ENCODE measurements around the gene SATL1.
"Not testable (repeated sequence)": the region's sequence is repeated elsewhere in the genome, so short reads cannot be mapped to it uniquely, and the experiment has no call there.

SATL1 gene, protein sequence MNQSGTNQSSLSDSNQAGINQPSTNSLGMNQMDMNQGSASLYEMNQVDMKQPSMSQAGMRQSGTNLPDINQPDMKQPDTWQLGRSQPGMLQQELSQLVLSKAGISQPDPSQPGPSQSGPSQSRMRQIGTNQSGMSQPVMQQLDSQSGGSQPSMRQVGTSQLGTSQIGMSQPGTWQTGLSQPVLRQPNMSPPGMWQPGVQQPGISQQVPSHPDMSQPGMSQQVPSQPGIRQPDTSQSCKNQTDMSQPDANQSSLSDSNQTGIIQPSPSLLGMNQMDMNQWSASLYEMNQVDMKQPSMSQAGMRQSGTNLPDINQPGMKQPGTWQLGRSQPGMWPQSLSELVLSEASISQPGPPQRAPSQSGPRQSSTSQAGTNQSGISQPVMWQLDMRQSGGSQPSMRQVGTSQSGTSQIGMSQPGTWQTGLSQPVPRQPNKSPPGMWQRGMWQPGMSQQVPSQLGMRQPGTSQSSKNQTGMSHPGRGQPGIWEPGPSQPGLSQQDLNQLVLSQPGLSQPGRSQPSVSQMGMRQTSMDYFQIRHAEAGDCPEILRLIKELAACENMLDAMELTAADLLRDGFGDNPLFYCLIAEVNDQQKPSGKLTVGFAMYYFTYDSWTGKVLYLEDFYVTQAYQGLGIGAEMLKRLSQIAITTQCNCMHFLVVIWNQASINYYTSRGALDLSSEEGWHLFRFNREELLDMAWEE

DNA sequence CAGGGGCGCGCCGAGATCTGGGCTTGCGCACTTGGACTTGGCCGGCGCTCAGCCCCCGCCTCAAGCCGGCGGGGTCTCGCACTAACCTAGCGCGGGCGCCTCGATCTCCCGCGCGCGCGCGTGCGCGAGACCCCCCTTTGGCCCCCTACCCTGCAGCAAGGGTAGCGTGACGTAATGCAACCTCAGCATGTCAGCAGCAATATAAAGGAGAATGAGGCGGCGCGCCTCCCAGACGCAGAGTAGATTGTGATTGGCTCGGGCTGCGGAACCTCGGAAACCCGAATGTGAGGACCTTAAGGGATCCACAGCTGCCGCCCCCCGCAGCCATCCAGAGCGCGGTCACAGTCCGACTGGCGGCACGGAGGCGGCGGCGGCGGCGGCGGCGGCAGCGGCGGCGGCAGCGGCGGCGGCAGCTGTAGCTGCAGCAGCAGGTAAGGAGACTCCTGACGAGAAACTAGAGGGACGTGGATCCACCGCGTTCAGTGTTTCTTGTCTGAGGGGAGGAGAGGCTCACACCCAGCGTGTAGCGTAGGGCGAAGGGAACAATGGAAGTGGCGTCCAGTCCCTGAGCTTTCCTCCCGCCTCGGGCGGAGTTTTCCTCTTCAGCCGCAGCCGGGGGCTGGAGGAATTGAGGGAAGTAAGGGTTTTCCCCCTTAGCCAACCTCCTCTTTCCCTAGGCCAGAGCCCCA is at the start of gene SATL1, which contains the start of gene ZNF711:
TSS of gene SATL1 (minus strand) at position 19 of the 689 bp plus-strand sequence. CDS start 134,811 bp downstream, outside the sequence.
TSS of gene ZNF711 (plus strand) at position 231 of the 689 bp plus-strand sequence. CDS start 3,582 bp downstream, outside the sequence.
- DNase-seq = peak; percentile 67

DNA sequence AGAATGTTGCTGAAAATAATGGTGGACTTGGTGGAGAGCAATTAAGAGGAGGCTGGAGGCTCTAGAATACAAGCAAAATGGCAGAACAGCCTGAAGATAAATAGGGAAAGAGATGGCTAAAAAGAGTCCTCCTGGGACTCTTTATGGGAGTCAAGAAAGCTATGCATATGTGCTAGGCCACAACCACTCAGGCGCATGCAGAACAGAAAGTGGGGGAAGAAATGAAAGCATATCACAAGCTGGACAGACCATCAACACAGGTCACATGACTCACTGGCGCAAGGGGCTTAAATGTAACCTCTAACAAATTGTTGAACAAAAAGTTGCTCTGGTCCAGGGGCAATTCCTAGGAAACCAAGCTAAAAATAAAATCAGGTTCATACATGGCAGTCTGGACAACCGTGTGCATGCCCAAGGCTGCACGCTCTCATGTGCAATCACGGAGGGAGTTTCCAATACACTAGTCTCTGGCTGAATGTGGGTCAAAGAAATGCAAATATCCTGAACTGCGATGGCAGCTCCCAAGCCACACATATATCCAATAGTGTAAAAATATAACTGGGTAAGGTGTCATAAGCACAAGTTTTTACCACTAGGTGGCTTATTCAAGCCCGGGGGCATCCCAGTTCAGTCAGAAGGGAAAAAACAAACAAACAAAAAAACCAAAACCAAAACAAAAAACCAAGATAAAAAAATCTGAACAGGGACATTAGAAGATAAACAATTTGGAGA is 45.6 kb upstream of the SATL1 start:
- no peak for DNase-seq

DNA sequence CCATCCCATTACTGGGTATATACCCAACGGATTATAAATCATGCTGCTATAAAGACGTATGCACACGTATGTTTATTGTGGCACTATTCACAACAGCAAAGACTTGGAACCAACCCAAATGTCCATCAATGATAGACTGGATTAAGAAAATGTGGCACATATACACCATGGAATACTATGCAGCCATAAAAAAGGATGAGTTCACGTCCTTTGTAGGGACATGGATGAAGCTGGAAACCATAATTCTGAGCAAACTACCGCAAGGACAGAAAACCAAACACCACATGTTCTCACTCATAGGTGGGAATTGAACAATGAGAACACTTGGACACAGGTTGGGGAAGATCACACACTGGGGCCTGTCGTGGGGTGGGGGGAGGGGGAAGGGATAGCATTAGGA is 41.7 kb upstream of the SATL1 start:
- not testable (repeated sequence) for DNase-seq

DNA sequence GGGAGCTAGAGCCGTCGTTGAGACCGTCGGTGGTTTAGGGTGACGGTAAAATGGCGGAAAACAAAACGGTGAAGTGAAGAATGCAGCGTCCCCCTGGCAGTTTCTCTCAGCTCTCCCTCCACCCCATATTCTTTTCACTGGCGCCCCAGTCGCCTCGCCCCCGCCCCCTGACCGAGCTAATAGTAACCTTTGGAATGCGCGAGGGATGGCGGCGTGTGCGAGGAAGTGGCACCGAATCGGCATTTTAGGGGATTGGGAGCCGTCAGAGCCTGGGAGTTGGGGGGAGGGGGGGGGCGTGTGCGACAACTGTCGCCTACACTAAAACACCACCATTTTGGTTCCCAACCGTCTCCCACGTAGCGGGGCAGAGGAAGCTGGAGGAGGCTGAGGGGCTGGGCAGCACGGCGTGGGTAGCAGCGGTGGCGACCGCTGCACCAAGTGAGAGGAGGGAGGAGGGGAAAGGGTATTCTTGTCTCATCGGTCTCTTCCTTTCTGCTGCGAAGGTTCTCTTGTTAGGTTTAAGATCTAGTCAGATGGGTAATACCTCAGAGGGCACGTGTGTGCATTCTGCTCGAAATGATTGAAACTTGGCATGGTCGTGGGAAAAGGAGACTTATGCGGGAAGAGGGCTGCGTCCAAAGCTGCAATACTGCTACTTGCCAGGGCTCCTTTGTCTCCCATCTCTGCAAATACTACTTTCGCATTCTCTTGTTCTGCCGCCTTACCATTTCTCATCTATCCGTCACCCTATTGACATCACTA is 1.1 kb upstream of the SATL1 start:
- peak; percentile 10 for DNase-seq

DNA sequence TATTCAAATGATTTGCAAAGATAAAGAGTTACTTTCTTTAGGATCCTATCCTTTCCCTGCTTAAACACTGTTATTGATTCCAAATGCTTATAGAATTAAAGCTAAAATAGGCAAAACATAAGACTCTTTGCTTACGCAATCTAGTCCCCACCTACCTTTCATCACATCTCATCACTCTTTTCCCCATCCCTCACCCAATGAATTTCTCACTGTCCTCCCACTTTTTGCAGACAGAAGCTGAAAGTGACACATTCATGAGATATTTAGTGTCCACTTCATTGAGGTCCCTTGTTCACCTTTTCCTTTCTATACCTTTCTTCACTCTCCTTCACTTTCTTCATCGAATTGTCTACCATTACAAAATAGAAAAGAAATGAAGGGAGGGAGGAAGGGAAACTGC is 424 bp downstream of the SATL1 start:
- peak; percentile 2 for DNase-seq

DNA sequence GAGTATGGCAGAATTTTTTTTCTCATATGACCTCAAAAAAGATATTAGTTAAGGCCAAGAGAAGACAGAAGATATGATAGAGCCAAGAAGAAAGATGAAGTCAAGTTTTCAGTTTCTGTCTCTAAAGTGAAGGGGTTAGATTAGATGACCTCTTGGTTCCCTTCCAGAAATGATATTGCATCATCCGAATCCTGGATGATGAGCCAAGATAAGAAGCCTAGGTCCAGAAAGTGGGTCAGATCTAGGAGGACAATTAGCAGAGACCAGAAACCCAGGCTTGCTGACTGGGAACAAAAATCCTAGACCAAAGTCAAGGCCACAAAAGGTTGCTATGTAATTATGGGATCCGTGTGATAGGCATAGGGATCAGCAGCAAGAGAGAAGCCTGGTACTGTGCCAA is 20.2 kb downstream of the SATL1 start:
- no peak for DNase-seq

DNA sequence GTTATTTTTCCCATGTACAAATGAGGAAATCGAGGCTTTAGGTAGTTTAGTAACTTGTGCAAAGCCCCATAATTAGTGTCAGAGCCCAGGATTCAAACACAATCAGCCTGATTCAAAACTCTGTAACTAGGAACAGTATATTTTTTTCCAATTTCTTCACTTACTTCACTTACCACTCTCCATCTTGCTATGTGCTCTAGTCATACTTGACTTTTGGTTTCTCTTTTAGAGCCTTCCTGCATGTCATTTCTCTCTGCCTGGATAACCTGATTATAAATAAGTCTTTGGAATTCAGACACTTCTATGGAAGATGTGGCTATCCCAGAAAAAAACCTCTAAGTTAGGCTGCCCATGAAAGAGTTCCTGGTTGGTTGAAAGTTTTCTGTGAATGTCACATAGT is 22.2 kb downstream of the SATL1 start:
- no peak for DNase-seq

DNA sequence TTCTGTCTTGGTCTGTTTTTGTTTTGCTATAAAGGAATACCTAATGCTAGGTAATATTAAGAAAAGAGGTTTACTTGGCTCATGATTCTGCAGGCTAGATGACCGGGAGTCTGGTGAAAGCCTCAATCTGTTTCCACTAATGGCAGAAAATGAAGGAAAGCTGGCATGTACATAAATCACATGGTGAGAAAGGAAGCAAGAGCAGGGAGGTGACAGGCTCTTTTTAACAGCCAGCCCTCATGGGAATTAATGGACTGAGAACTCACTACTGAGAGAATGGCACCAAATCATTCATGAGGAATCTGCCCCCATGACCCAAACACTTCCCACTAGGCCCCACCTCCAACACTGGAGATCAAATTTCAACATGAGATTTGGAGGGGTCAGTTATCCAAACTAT is 27.6 kb downstream of the SATL1 start:
- no peak for DNase-seq

DNA sequence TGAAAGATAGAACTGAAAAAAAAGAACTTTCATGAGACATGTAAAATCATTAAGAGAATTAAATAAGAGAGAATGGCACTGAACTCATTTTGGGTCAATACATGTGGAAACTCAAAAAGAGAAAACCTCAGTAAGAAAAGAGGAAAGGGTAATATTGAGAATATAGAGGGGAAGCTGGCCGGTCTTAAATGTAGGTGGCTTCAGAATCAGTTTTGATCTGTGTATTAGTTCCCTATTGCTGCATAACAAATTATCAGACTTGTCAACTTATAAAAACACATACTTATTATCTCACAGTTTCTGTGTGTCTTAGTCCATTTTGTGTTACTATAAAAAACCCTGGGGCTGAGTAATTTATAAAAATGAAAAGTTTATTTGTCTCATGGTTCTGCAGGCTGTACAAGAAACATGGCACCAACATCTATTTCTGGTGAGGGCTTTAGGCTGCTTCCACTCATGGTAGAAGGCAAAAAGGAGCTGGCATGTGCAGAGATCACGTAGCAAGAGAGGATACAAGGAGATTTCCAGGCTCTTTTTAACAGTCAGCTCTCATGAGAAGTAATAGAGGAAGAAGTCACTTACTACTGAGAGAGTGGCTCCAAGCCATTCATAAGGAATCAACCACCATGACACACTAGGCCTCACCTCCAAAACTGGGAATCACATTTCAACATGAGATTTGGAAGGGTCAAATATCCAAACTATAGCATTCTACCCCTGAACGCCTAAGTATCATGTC is 29.6 kb downstream of the SATL1 start:
- no peak for DNase-seq

DNA sequence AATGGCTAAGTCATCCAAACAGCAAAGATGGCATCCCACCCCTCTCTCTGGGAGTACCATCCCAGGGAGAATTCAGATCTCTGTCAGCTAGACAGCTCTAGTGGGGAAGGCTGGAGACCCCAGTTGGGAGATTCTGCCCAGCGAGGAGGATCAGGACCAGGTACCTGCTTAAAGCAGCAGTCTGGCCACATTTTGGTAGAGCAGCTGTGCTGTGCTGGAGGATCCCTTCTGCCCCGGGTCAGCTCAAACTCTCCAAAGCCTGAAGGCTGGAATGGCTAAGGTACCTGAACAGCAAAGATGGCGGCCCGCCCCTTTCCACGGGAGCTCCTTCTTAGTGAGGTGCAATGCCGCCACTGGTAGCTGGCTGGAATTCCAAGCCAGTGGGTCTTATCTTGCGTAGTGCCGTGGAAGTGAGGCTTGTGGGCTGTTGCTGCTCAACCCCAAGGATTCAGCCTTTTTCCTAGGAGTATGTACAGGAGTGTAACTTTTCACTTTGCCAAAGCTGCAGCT is 40.1 kb downstream of the SATL1 start:
- DNase-seq = no peak

DNA sequence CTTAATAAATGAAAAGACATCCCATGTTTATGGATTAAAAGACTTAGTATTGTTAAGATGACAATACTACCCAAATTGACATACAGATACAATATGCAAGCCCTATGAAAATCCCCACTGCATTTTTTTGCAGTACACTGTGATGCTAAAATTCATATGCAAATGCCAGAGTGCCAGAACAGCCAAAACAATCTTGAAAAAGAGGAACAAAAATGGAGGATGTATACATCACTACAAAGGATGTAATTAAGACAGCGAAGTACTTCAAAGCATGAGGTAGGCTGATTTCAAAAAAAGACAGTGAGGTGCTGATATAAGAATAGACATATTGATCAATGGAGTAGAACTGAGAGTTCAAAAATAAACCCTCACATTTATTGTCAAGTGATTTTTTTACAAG is 47.3 kb downstream of the SATL1 start:
- no peak for DNase-seq

DNA sequence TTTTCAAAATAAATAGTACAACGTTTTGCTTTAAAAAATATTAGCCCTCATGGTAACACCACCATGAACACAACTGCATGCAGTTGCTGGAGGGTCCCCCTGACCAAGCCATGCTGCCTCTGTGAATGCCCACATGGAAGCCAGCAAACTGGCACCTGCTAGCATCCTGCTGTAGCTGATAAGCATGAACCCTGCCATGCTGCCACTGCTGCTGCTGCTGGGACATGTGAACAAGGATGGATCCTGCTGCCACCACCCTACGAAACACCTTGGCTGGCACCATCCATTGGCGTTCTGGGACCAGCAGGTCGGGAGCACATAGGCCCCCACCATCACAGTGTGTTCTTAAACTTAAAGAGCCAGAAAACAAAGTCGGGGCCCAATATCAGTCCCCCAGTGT is 83.9 kb downstream of the SATL1 start:
- DNase-seq = no peak

DNA sequence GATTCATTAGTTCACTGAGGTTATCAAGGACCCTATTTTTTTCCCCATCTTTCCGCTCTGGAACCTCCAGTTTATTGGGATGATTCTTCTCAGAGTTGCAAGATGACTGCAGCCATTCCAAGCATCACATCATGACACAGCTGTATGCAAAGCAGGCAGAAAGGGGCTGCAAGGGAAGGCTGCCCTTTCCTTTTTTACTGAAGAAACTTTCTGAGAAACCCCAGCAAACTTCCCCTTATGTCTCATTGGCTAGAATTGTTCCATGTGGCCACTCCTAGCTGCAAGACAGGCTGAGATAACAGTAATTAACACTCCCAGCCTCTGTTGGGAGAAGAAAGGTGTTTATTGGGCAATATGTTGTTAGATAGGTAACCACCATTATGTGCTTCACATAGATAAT is 102.6 kb downstream of the SATL1 start:
- DNase-seq = no peak

DNA sequence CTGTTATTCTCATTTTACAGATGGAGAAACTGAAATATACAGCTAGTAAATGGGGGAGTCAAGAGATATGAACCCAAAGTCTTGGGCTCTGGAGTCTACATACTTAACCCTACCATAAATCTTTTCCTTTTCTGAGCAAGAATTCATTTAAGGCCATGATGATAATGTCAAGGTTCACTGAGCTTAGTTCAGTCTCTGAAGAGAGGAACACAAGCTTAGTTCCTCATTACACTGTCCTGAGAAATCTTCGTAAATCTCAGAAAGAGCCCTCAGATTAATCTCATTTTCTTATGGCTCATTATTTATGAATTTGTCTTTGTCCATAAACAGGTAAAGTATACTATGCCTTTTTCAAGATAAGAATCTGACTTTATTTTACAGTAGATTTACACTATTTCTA is 104.2 kb downstream of the SATL1 start:
- no peak for DNase-seq

DNA sequence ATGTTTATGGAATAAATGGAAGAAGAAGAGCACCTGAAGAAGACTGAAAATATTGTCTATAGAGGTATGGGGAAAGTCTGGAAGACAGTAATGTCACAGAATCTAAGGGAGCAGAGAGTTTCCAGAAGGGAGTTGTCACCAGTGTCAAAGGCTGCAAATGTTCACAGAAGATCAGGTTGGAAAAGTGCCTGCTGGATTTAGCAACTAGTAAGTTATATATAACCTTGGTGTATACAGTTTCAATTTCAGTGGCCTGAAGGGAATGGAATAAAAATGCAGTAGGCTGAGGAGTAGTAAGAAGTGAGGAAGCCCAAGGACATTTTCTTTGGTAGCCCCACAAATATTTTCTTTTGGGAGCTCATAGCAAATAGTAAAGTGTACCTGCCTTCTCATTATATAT is 107.2 kb downstream of the SATL1 start:
- no peak for DNase-seq

DNA sequence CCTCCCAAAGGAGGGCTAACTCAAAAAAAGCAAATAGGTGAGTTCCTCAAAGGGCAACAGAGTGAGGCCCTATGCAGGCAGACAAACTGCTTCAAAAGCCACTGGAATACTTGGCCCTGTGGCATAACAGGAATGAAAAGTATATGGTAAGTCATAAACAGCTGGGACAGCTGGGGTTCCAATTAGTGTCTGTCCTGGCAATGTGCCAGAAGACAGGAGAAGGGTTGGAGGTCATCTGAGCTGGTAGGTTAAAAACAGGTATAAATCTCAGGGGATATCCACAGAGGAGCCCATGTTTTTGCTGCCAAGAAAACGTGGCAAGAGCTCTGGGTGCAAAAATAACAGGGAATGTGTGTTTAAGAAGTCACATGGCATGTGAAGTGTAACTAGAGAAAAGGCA is 128.3 kb downstream of the SATL1 start:
- DNase-seq = no peak

DNA sequence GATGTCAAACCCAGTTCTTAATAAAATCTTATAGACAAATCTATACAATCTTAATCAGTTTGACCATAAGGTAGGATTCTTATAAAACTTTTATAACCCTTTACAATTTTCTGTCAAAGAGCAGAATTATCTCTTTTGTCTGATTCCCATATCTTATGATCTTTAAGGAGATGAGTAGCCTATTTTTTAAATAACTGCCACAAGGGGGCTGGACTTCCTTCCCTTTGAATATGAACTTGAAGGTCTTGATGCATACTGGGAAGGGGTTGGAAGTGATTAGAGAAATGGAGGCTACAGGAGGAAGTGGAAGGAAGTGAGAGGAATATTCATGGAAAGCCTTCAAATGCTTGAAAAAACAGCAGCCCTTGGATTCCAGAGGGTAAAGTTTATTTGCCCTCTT is 128.8 kb downstream of the SATL1 start:
- DNase-seq = no peak

DNA sequence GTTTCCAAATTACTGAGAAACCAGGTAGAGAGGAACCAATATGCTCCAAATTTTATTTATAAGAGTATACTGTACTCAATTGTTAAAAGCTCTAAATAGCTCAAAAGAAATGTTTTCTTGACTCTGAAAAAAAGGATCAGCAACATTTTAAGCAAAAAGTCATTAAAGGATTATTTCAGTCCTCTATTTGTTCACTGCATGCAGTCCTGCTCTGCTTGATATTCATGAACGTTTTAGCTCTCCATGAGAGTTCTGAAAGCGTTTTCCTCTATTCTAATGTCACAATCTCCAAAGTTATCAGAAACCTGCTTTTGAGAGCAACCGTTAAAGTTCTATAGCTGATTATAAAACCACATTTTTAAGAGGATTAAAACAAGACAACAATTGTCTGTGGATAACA is 129.4 kb downstream of the SATL1 start:
- no peak for DNase-seq

DNA sequence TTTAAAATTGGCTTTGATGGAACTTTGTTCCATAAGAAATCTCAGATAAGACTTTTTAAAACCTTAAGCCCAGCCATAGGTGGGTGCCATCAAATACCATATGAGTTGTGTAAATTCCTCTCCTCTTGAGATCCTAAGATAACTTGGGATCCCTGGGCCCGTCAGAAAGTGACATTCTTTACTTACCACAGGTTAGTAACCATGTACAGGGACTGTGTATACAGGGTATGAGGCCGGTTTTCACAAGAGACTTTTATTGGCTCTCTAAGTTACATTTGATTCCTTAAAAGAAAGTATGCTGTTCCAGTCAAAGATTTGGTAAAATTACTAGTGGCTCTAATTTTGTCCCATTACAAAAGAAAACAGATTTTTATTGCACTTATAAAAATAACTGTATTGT is 129.8 kb downstream of the SATL1 start:
- no peak for DNase-seq

DNA sequence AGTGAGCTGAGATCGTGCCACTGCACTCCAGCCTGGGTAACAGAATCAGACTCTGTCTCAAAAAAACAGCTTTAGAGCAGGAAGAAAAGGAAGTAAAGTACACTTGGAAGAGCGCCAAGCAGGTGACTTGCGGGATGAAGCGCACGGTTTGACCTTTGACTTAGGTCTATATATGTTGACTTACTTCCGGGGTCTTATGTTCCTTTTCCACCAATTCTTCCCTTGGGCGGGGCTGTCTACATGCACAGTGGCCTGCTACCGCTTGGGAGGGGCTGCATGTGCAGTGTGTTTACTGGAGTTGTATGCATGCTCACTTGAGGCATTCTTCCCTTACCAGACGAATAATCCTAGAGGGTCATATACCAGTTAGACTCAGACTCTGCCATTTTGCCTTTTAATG is 131.3 kb downstream of the SATL1 start:
- no peak for DNase-seq

DNA sequence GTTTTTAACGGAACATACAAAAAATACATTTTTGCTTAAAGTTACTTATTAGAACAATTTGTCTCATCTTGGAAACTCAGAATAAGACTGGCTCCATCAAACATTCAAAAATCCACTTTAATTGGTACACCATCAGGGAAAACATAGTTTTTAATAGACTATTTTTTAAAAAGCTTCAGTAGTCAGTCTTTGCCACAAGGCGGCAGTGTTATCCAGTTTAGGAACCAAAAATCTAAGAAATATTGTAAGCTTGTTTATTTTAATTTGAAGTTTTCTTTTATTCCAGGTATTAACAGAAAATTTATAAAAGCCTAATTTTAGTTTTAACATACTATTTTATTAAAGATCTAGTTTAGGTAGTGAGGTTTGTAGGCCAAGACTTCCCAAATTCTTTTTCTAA is 132.2 kb downstream of the SATL1 start:
- DNase-seq = peak; percentile 1

All from fibroblast of skin of right quadriceps (primary cell).